Liver (tissue), 9 donors: ENCODE results near the gene SH3RF3. TPM values are rescaled to one million over a fixed set of nuclear protein-coding genes. Genes with fewer than 3 reads are reported as not detected.

ENCODE experiments used
- DNase-seq: peaks from one replicate; pipeline ENCODE4 v3.0.0-alpha.2; 2017; ENCODE audit warnings: low spot score
- H3K27ac ChIP-seq, 2 donors: one replicate each; pipeline ENCODE4 v1.7.0; 2013; ENCODE audit warnings: inconsistent platforms in 2 of 2, low read length in 2 of 2, control low read depth in 1 of 2, low read depth in 1 of 2, mild to moderate bottlenecking in 1 of 2
- H3K27me3 ChIP-seq, 4 donors: one replicate each; pipeline versions ENCODE4 v1.6.1 to v1.7.0; 2013; ENCODE audit warnings: low read length in 3 of 4, inconsistent platforms in 1 of 4, mild to moderate bottlenecking in 1 of 4, moderate library complexity in 1 of 4; ENCODE audit not compliant: control insufficient read depth in 4 of 4, insufficient read depth in 4 of 4
- H3K36me3 ChIP-seq, 4 donors: one replicate each; pipeline versions ENCODE4 v1.6.1 to v1.7.0; 2013; ENCODE audit warnings: low read length in 3 of 4, mild to moderate bottlenecking in 3 of 4, low read depth in 1 of 4, moderate library complexity in 1 of 4; ENCODE audit not compliant: control insufficient read depth in 4 of 4, insufficient read depth in 3 of 4
- H3K4me1 ChIP-seq, 4 donors: one replicate each; pipeline versions ENCODE4 v1.6.1 to v1.7.0; 2013; ENCODE audit warnings: low read length in 3 of 4, mild to moderate bottlenecking in 3 of 4, moderate library complexity in 1 of 4; ENCODE audit not compliant: control insufficient read depth in 4 of 4, insufficient read depth in 4 of 4
- H3K4me3 ChIP-seq, 3 donors: one replicate each; pipeline versions ENCODE4 v1.6.1 to v1.7.0; 2013; ENCODE audit warnings: low read length in 3 of 3, control low read depth in 1 of 3, low read depth in 1 of 3, mild to moderate bottlenecking in 1 of 3
- H3K9ac ChIP-seq, 2 donors: one replicate each; pipeline ENCODE4 v1.7.0; 2013; ENCODE audit warnings: low read length in 2 of 2, mild to moderate bottlenecking in 2 of 2, moderate library complexity in 2 of 2, control low read depth in 1 of 2, low read depth in 1 of 2
- H3K9me3 ChIP-seq, 4 donors: one replicate each; pipeline versions ENCODE4 v1.6.1 to v1.7.0; 2013; ENCODE audit warnings: low read length in 3 of 4; ENCODE audit not compliant: control insufficient read depth in 4 of 4
- ATF3 ChIP-seq: IDR thresholded peaks from 2 replicates; pipeline ENCODE4 v1.6.1; 2016; ENCODE audit warnings: antibody characterized with exemption
- CTCF ChIP-seq: fragments of 150-350 bp; IDR thresholded peaks from 2 replicates; pipeline ENCODE4 v1.5.1; 2017; ENCODE audit warnings: improper control_type of control experiment, low read depth, low read length; ENCODE audit not compliant: missing input control
- EGR1 ChIP-seq, 2 donors: IDR thresholded peaks; 2 replicates each; pipeline ENCODE4 v1.6.1; 2016 to 2018; ENCODE audit warnings: antibody characterized with exemption in 2 of 2, low read depth in 2 of 2
- FOXA1 ChIP-seq: IDR thresholded peaks from 2 replicates; pipeline ENCODE4 v1.6.1; 2016; ENCODE audit warnings: antibody characterized with exemption
- FOXA2 ChIP-seq: IDR thresholded peaks from 2 replicates; pipeline ENCODE4 v1.6.1; 2016; ENCODE audit warnings: antibody characterized with exemption
- GABPA ChIP-seq, 2 donors: IDR thresholded peaks in 1 of 2; conservative IDR thresholded peaks in 1 of 2; 2 replicates each; pipeline ENCODE4 v1.6.1; 2016; ENCODE audit warnings: antibody characterized with exemption in 2 of 2, mild to moderate bottlenecking in 1 of 2, moderate library complexity in 1 of 2
- HNF4A ChIP-seq, 2 donors: conservative IDR thresholded peaks; 2 replicates each; pipeline ENCODE4 v1.6.1; 2016; ENCODE audit warnings: antibody characterized with exemption in 2 of 2, mild to moderate bottlenecking in 2 of 2
- JUND ChIP-seq, 2 donors: IDR thresholded peaks; 2 replicates each; pipeline ENCODE4 v1.6.1; 2016; ENCODE audit warnings: antibody characterized with exemption in 2 of 2
- MAX ChIP-seq: IDR thresholded peaks from 2 replicates; pipeline ENCODE4 v1.6.1; 2016; ENCODE audit warnings: antibody characterized with exemption
- NR2F2 ChIP-seq: IDR thresholded peaks from 2 replicates; pipeline ENCODE4 v1.6.1; 2016; ENCODE audit warnings: antibody characterized with exemption
- RAD21 ChIP-seq, 2 donors: IDR thresholded peaks; 2 replicates each; pipeline ENCODE4 v1.6.1; 2016; ENCODE audit warnings: antibody characterized with exemption in 2 of 2, mild to moderate bottlenecking in 2 of 2
- REST ChIP-seq: IDR thresholded peaks from 2 replicates; pipeline ENCODE4 v1.6.1; 2016; ENCODE audit warnings: antibody characterized with exemption, mild to moderate bottlenecking
- RXRA ChIP-seq, 2 donors: IDR thresholded peaks; 2 replicates each; pipeline ENCODE4 v1.6.1; 2017 to 2018; ENCODE audit warnings: antibody characterized with exemption in 2 of 2, mild to moderate bottlenecking in 1 of 2
- SP1 ChIP-seq: IDR thresholded peaks from 2 replicates; pipeline ENCODE4 v1.6.1; 2018; ENCODE audit warnings: antibody characterized with exemption, mild to moderate bottlenecking
- TAF1 ChIP-seq: conservative IDR thresholded peaks from 2 replicates; pipeline ENCODE4 v1.6.1; 2016; ENCODE audit warnings: antibody characterized with exemption, mild to moderate bottlenecking
- YY1 ChIP-seq: IDR thresholded peaks from 2 replicates; pipeline ENCODE4 v1.6.1; 2016; ENCODE audit warnings: antibody characterized with exemption, mild to moderate bottlenecking
- ZBTB33 ChIP-seq: IDR thresholded peaks from 2 replicates; pipeline ENCODE4 v1.6.1; 2016; ENCODE audit warnings: antibody characterized with exemption
- WGBS: extraction: QIAGEN DNeasy Blood & Tissue Kit; methylation state at CpG from one replicate; pipeline ENCODE4 v1.1.7; 2013; 5-methylcytosine and 5-hydroxymethylcytosine counted together
- polyA plus RNA-seq, 2 donors: library from polyadenylated mRNA; stranded (reverse) in 1 of 2; unstranded in 1 of 2; fragments of 200-250 nt in 1 of 2; fragments of >200 nt in 1 of 2; fragmentation: Nextera tagmentation in 1 of 2; extraction: Ambion mirVana in 1 of 2; gene quantifications; one replicate each; pipeline versions ENCODE4 v1.2.1 to v1.2.3, GENCODE V29; 2013 to 2015
- total RNA-seq, 2 donors: library from RNA; depleted of rRNA; stranded (reverse); fragments of >200 nt; gene quantifications; one replicate each; pipeline ENCODE4 v1.2.3, GENCODE V29; 2014
- donor health status: healthy.
- donor health status: healthy.
- donor health status: healthy.
- donor health status: healthy.
- donor health status: healthy.

The SH3RF3 gene
- total and polyA plus RNA-seq, 4 donors, result 0.11 to 1.0 (median 0.54) TPM

- Histone ChIP-seq H3K4me1 (peaks cover 3 to 30% (median 16%) of the 10 kb centered on the region in 4 donors), H3K9ac (no peak overlapping the region), H3K27ac (no peak overlapping the region), H3K9me3 (no peaks in the 10 kb centered on the region), H3K36me3 (no peaks in the 10 kb centered on the region), H3K27me3 (no peaks in the 10 kb centered on the region), H3K4me3 (no peak overlapping the region)
- no peak for DNase-seq
- no peak for TF ChIP-seq FOXA2
- no peak for TF ChIP-seq RAD21 (IDR thresholded peaks at IDR 0.05)
- no peak for TF ChIP-seq REST
- TF ChIP-seq SP1, result no peak
- no peak for TF ChIP-seq MAX
- TF ChIP-seq YY1, result no peak
- no peak for TF ChIP-seq TAF1
- TF ChIP-seq GABPA (IDR thresholded peaks at IDR 0.05 in 1 of 2, conservative IDR thresholded peaks at IDR 0.05 in 1 of 2), result no peak
- no peak for TF ChIP-seq HNF4A (conservative IDR thresholded peaks at IDR 0.05)
- TF ChIP-seq CTCF, result no peak
- TF ChIP-seq RXRA (IDR thresholded peaks at IDR 0.05), result no peak
- no peak for TF ChIP-seq EGR1 (IDR thresholded peaks at IDR 0.05; ENCODE audit: low read depth in 2 of 2)
- no peak for TF ChIP-seq ZBTB33
- TF ChIP-seq NR2F2, result no peak
- no peak for TF ChIP-seq ATF3
- no peak for TF ChIP-seq FOXA1
- no peak for TF ChIP-seq JUND (IDR thresholded peaks at IDR 0.05)
- WGBS, result 85% methylated on average over 10 of the region's 10 CpGs
These were observed 351.6 kb downstream of the SH3RF3 start for GRCh38 chr2:109480486-109481195.
